PC-3 (cell line): ENCODE data around the gene ETS1. TPM values are rescaled to one million over a fixed set of nuclear protein-coding genes. Genes with fewer than 3 reads are reported as not detected.

ENCODE experiments used
- ATAC-seq: fragments of 200-7000 bp; cut with Tn5 transposase; 2 replicates; pipeline ENCODE4 v1.9.1; 2020; ENCODE audit warnings: mild to moderate bottlenecking, moderate library complexity
- BruUV-seq: library from RNA; stranded (reverse); fragments of 400-500 nt; replicated peaks from 2 replicates; lab custom pipeline; 2021; lab: Mats Ljungman, UMichigan
- CTCF ChIA-PET: fragments of 300-600 bp; sonication (Branson Sonifier 250); formaldehyde crosslinking; loops from one replicate; lab custom pipeline; 2022; ENCODE audit warnings: antibody characterized with exemption; lab: Charles Lee
- POLR2A ChIA-PET: fragments of 300-600 bp; sonication (Branson Sonifier 250); formaldehyde crosslinking; loops from one replicate; lab custom pipeline; 2022; ENCODE audit warnings: antibody characterized with exemption; ENCODE audit not compliant: unreplicated experiment; lab: Charles Lee
- DNase-seq: peaks from one replicate; pipeline ENCODE4 v3.0.0-alpha.2; 2015
- H2AFZ ChIP-seq: fragments of 300-600 bp; sonication (generic); 2 replicates; pipeline ENCODE4 v1.6.0; 2016; ENCODE audit warnings: antibody characterized with exemption, low read length
- H3F3A ChIP-seq: fragments of 300-600 bp; sonication (generic); one replicate; pipeline ENCODE4 v1.6.0; 2017; ENCODE audit warnings: antibody characterized with exemption, low read length, control low read depth, mild to moderate bottlenecking; ENCODE audit not compliant: unreplicated experiment
- H3K27ac ChIP-seq: fragments of 300-600 bp; sonication (generic); 2 replicates; pipeline ENCODE4 v1.5.1; 2016; ENCODE audit warnings: mild to moderate bottlenecking, low read length
- H3K27me3 ChIP-seq: fragments of 300-600 bp; sonication (generic); 2 replicates; pipeline ENCODE4 v1.6.1; 2016; ENCODE audit warnings: low read length, mixed read lengths
- H3K36me3 ChIP-seq: fragments of 300-600 bp; sonication (generic); 2 replicates; pipeline ENCODE4 v1.6.1; 2016; ENCODE audit warnings: low read depth, mixed run types, low read length, mixed read lengths
- H3K4me1 ChIP-seq: fragments of 300-600 bp; sonication (generic); 2 replicates; pipeline ENCODE4 v1.5.1; 2016; ENCODE audit warnings: low read length; ENCODE audit not compliant: insufficient read depth
- H3K4me2 ChIP-seq: fragments of 300-600 bp; sonication (generic); 2 replicates; pipeline ENCODE4 v1.6.0; 2016; ENCODE audit warnings: low read length
- H3K4me3 ChIP-seq: fragments of 300-600 bp; sonication (generic); 2 replicates; pipeline ENCODE4 v1.5.1; 2016; ENCODE audit warnings: mild to moderate bottlenecking, low read length, mixed read lengths
- H3K79me2 ChIP-seq: fragments of 300-600 bp; sonication (generic); 2 replicates; pipeline ENCODE4 v1.6.1; 2017; ENCODE audit warnings: low read length, mixed read lengths
- H3K9ac ChIP-seq: fragments of 300-600 bp; sonication (generic); 2 replicates; pipeline ENCODE4 v1.6.0; 2016; ENCODE audit warnings: mild to moderate bottlenecking, low read length
- H3K9me2 ChIP-seq: fragments of 300-600 bp; sonication (generic); replicated peaks from 2 replicates; pipeline ENCODE4 v1.6.1; 2016; ENCODE audit warnings: mixed run types, low read length, mixed read lengths
- H3K9me3 ChIP-seq: fragments of 300-600 bp; sonication (generic); 2 replicates; pipeline ENCODE4 v1.6.1; 2016; ENCODE audit warnings: low read length, mixed read lengths
- H4K20me1 ChIP-seq: fragments of 300-600 bp; sonication (generic); 2 replicates; pipeline ENCODE4 v1.6.1; 2016; ENCODE audit warnings: low read length, mixed read lengths
- EZH2 ChIP-seq: fragments of 300-600 bp; sonication (generic); IDR thresholded peaks from one replicate; pipeline ENCODE4 v1.6.1; 2017; ENCODE audit warnings: antibody characterized with exemption, mild to moderate bottlenecking, low read length; ENCODE audit not compliant: unreplicated experiment
- EZH2phosphoT487 ChIP-seq: fragments of 300-600 bp; sonication (generic); IDR thresholded peaks from 2 replicates; pipeline ENCODE4 v1.6.1; 2018; ENCODE audit warnings: mild to moderate bottlenecking, antibody characterized with exemption, low read length, borderline replicate concordance
- intact Hi-C: fragments of 100-400 bp; cut with micrococcal nuclease; formaldehyde crosslinking; loops from 2 replicates; pipeline ENCODE4 v1.9.0; 2023
- total RNA-seq: library from RNA; depleted of rRNA; stranded (reverse); fragments of >200 nt; gene quantifications from 2 replicates; pipeline ENCODE4 v1.2.3, GENCODE V29; 2014
- TF ChIP-seq, protein P1 (sequence below): fragments of 300-600 bp; sonication (generic); conservative IDR thresholded peaks from 2 replicates; pipeline ENCODE4 v1.5.1; 2017; ENCODE audit warnings: antibody characterized with exemption, low read depth, mild to moderate bottlenecking, low read length

The ETS1 gene
- total RNA-seq, 1 experiment from 2014 or later = 52.0 TPM

DNA sequence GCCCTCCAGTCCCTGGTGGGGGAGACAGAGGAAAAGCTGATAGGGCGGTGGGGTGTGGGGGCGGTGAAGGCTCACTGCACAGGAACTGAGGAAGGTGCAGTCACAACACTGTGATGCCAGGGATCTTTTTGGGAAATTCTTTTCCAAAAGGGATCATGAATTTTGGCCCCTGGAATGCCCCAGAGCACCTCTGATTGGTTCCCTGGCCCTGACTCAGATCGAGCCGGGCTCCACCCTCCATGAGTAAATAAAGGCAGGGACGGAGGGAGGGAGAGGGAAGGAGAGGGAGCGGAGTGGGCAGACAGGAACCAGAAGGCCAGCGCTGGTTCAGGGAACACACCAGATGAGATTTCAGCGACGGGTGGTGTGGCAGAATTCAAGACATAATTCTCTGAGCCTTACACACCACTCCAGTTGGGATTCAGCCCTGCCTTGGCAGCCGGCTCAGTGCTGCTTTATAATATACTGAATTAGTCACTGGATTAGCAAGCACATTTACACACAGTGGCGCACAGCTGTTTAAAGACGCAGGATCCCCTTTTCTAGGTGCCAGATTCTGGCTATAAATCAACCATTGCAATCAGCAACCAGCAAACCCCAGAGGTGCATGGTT lies 80.3 kb downstream of the ETS1 start:
- H3K4me2 ChIP-seq = peak overlapping the region; percentile 79
- peak overlapping the region; percentile 54 for H3K4me3 ChIP-seq
- ChIA-PET POLR2A (interaction anchor here (0.6 kb wide), 1 partner anchor 10 kb away, joined by 5 read pairs; no protein-coding TSS in a partner anchor), CTCF (no interaction called here)
- peaks cover 95% of the 10 kb centered on the region for H3K79me2 ChIP-seq
- intact Hi-C loops = loop anchor here (1.0 kb wide), 2 partner anchors 10 to 13 kb away; no protein-coding TSS in a partner anchor
- peak overlapping the region; percentile 85 for H3K27ac ChIP-seq
- peaks cover 13% of the 10 kb centered on the region for H3F3A ChIP-seq
- H3K9me3 ChIP-seq = no peaks in the 10 kb centered on the region
- TF ChIP-seq, protein P1, sequence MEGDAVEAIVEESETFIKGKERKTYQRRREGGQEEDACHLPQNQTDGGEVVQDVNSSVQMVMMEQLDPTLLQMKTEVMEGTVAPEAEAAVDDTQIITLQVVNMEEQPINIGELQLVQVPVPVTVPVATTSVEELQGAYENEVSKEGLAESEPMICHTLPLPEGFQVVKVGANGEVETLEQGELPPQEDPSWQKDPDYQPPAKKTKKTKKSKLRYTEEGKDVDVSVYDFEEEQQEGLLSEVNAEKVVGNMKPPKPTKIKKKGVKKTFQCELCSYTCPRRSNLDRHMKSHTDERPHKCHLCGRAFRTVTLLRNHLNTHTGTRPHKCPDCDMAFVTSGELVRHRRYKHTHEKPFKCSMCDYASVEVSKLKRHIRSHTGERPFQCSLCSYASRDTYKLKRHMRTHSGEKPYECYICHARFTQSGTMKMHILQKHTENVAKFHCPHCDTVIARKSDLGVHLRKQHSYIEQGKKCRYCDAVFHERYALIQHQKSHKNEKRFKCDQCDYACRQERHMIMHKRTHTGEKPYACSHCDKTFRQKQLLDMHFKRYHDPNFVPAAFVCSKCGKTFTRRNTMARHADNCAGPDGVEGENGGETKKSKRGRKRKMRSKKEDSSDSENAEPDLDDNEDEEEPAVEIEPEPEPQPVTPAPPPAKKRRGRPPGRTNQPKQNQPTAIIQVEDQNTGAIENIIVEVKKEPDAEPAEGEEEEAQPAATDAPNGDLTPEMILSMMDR = no peak
- TF ChIP-seq EZH2phosphoT487 = no peak
- no peak for TF ChIP-seq EZH2
- peak overlapping the region; percentile 56 for H3K9ac ChIP-seq
- no peaks in the 10 kb centered on the region for H3K27me3 ChIP-seq
- no peaks in the 10 kb centered on the region for H4K20me1 ChIP-seq
- peaks cover 20% of the 10 kb centered on the region for H3K36me3 ChIP-seq
- ATAC-seq (peak; percentile 74), DNase-seq (peak; percentile 96)
- H3K9me2 ChIP-seq = no peaks in the 10 kb centered on the region
- no TSS peak for BruUV-seq
- H2AFZ ChIP-seq = peak overlapping the region; percentile 7; the same call in 1 of the 2 replicates
- H3K4me1 ChIP-seq = peaks cover 87% of the 10 kb centered on the region

DNA sequence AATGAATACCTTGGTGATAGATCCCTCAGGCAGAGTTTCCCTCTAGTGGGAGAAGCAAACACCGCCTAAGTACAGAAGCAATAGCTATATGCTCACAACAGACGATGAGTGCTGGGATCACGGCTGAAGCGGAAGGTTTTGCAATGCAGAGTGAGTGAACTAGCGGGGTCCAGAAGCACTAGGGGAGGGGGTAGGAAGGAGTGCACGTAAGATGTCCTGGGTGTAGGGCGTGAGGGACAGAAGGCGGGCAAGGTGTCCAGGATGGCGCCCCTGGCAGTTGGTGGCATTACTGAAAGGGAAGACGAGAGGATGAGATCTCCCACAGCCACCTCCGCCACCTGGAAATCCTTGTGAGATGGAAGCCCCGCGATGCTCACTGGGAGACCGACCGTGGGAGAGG lies 81.0 kb downstream of the ETS1 start:
- BruUV-seq = no TSS peak
- Histone ChIP-seq H2AFZ (no peak overlapping the region), H3K4me3 (peak overlapping the region; percentile 54), H3K4me2 (peak overlapping the region; percentile 79), H3K27ac (peak overlapping the region; percentile 85), H3K36me3 (peaks cover 26% of the 10 kb centered on the region), H3K9me2 (no peaks in the 10 kb centered on the region), H3K9me3 (no peaks in the 10 kb centered on the region), H3K9ac (peak overlapping the region; percentile 56; the same call in 1 of the 2 replicates), H4K20me1 (no peaks in the 10 kb centered on the region), H3K27me3 (no peaks in the 10 kb centered on the region), H3K79me2 (peaks cover 95% of the 10 kb centered on the region), H3F3A (peaks cover 13% of the 10 kb centered on the region), H3K4me1 (peaks cover 90% of the 10 kb centered on the region)
- DNase-seq = no peak
- TF ChIP-seq EZH2phosphoT487 (no peak), EZH2 (no peak)
- TF ChIP-seq, protein P1 = no peak
- CTCF ChIA-PET = no interaction called here
- intact Hi-C loops = no loop called here
- POLR2A ChIA-PET = interaction anchor here (0.6 kb wide), 2 partner anchors 9 to 89 kb away, joined by 5 read pairs; no protein-coding TSS in a partner anchor
- ATAC-seq = no peak
